DMS53 (cell line): ENCODE data around the gene MUSTN1.

Experiments used
- DNase-seq: peaks from one replicate; lab custom pipeline; 2025; lab: John Stamatoyannopoulos, UW

Gene MUSTN1

DNA sequence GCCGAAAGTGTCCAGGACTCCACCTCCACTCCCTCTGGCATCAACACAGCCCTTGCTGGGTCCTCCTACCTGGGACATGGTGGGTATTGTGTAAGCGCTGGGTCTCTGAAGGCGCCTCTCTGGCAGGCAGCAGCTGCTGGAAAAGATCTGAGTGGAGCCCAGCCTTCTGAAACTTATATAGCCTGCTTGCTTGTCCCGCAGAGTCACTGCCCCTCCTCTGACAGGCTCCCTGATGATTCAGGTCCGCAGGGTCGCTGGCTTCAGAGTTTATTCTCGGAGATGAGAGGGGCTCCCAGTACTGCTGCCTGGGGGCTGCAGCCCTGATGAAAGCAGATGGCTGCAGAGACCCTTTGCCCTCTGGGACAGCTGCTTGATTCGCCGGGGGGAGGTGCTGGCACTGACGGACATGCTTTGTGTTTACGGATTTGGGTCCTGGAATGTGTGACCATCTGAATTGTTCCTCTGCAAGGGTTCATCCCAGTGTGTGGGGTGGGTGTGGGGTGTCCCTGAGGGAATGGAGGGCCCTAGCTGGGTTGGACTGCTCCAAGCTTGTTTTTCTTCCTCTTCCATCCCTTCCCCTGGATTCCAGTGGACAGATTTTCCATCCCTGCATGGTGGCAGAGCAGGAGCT is at the start of gene MUSTN1:
TSS of gene MUSTN1 (minus strand) at position 149 of the 631 bp plus-strand sequence. CDS start at position 78, 71 bp downstream.
- DNase-seq = no peak

- no peak for DNase-seq
These were observed 47.6 kb upstream of the MUSTN1 start for GRCh38 chr3:52882377-52882776.

GRCh38 chr3:52881871-52882270 is 47.1 kb upstream of the MUSTN1 start:
- DNase-seq = no peak

DNA sequence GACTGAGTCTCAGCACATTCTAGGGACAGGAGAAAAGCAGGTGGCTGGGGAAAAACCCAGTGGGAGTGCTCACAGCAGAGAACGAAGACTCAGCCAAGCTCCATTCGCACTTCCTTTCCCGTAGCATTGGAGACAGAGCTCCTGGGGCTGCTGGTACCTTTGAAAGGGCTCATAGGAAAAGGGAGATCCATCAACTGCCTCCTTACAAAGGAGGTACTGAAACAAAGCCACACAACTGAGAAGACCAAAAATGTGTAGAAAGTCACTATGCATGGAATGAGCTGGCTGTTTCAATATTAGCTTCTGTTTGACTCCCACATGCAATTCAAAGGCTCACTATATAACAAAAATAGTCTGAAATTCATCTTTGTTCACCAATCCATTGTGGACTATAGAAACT is 45.7 kb upstream of the MUSTN1 start:
- DNase-seq = no peak

- DNase-seq = no peak
These were observed 45.2 kb upstream of the MUSTN1 start for GRCh38 chr3:52880047-52880446.

GRCh38 chr3:52879581-52879980 is 44.8 kb upstream of the MUSTN1 start:
- no peak for DNase-seq

- DNase-seq = no peak
These were observed 44.3 kb upstream of the MUSTN1 start for GRCh38 chr3:52879090-52879489.

- DNase-seq = no peak
These were observed 42.3 kb upstream of the MUSTN1 start for GRCh38 chr3:52877085-52877484.

GRCh38 chr3:52874864-52875587 is 40.2 kb upstream of the MUSTN1 start:
- DNase-seq = no peak

GRCh38 chr3:52874160-52874701 is 39.4 kb upstream of the MUSTN1 start:
- no peak for DNase-seq

DNA sequence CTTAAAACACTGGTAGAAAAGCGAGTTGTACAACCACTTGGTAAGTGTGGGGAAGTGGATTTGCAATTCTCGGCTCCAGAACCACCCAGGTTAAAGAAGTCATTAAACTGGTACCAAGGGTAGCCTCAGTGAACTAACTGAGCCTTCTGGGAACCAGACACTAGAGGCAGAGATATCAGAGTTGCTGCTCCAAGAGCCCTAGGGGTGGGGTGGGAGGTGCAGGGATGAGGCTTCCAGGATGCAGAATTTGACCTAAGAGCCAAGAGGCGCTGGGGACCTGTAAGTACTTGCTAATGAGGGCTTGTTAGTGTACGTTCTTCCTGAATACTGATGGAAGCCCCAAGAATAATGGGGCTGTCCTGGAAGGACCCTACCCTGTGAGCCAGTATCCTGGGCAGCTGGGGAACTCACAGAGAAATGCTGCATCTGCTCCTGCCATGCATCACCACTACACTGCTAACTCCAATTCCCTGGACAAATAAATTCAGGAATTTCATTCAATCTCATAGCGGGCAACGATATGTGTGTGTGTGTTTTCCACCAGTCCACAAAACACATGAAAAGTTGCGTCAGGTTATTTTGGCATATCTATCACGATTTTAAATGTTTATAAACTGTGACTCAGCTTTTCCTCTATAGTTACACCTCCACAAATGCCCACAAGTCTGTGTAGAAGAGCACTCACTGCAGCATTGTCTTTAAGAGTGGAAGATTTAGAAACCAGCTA is 38.8 kb upstream of the MUSTN1 start:
- no peak for DNase-seq

- no peak for DNase-seq
These were observed 37.4 kb upstream of the MUSTN1 start for GRCh38 chr3:52872245-52872644.

GRCh38 chr3:52871761-52872160 is 36.9 kb upstream of the MUSTN1 start:
- no peak for DNase-seq

- DNase-seq = no peak
These were observed 35.7 kb upstream of the MUSTN1 start for GRCh38 chr3:52870471-52870870.

DNA sequence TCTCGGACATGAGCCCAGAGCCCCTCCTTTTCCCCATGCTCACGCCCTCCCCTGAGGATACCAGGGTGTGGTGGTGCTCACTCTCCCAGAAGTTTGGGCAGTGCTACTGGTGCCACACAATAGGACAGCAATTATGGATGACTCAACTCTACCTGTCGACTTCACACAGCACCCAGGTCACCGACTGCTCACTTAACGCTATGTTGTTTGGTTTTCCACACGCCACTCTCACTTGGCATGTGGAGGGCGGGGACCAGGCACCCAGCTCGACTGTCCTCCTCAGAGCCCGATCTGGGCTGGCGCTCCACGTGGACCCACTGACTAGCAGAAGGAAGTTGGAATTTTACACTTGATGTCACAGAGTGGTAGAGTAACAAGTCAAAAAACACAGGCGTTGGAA is 31.6 kb upstream of the MUSTN1 start:
- DNase-seq = no peak

DNA sequence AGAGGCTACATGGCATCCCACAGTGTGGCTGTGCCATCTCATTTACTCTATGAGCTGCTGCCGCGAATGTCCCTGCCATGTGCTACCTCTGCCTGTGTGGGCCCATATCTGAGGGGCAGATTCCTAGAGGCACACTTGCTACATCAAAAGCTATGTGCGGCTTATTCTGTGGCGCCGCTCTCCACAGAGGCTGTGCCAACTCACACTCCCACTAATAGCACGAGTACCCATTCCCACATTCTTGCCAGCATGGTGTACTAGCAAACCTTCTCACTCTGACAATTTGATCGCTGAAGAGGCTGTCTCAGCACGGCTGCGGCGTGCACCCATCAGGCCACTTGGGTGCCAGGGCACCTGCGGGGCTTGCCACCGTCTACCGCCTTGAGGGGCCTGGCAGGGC is 31.2 kb upstream of the MUSTN1 start:
- DNase-seq = no peak

GRCh38 chr3:52860424-52860768 is 25.6 kb upstream of the MUSTN1 start:
- no peak for DNase-seq

DNA sequence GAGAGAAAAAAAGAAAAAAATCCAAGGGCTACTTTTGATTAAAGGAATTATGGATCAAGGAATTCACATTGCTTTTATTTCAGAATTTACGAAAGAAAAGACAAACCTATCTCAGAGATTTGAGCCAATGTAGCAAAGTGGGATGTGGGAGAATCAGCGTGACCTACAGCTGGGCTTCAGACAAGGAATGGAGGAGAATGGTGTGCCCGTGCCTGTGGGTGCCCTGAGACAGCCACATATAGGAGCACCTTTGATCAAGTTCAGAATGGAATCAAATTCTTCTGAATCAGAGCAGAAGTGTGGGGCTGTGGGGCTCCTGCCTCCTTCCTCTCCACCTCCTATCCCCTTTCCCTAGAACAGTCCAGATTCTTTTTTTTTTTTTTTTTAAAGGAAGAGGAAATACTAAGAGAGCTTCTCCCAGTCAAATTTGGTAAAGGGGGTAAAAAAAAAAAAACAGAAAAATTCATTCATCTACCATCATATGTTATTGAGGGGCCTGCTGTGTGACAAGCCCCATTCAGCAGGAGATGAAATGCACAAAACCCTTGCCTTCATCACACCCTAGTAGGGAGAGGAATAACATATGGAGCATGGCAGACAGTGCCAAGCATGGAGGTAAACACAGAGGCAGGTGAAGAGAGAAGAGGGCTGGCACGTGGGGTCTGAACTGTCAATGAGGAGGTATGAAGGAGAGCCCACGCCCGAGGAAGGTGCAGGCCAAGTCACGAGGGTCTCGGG is 25.0 kb upstream of the MUSTN1 start:
- no peak for DNase-seq

DNA sequence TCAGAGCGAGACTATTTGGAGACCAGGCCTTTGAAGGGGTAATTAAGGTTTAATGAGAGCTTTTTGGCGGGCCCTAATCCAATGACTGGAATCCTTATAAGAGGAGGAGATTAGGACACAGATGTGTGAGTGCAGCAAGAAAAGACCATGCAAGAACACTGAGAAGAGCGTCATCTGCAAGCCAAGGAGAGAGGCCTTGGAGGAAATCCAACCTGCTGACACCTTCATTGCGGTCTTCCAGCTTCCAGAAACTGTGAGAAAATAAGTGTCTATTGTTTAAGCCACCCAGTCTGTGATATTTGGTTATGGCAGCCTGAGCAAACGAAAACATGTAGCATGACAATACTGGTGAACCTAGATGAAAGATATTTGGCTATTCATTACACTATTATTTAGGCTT is 23.0 kb upstream of the MUSTN1 start:
- DNase-seq = no peak

DNA sequence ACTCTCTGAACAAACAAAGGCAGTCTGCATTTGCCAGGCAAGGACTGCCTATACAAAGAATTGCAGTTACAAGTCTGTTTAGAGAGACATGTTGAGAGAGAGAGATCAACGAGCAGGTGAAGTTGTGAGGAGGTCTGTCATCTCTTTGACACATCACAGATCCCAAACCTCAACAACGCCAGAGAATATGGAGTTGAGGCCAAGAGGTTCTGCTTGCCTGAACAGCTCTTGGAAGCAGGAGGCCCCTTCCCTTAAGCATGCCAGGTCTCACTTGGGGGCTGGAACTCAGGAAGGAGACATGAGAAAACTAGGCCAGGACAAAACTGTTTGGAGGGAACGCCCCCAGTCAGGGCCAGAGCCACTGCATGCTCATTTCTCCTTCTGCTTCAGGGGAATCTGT is 22.3 kb upstream of the MUSTN1 start:
- DNase-seq = no peak

DNA sequence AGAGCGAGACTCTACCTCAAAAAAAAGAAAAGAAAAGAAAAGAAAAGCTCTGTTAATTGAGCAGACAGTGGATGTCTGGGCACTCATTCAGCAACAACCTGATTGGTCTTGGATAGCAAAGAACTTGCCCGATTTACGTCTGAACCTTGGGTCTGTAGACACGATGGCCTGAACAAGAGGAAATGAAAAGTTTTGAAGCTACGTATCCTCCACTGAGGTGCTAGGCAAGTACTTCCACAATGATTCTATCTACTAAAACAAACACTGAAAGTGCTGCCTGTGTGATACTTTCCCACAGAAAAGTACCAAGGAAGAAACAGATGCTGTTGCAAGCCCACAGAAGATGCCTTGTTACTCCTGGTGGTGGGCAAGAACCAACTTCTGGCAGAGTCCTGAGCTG is 21.8 kb upstream of the MUSTN1 start:
- no peak for DNase-seq

DNA sequence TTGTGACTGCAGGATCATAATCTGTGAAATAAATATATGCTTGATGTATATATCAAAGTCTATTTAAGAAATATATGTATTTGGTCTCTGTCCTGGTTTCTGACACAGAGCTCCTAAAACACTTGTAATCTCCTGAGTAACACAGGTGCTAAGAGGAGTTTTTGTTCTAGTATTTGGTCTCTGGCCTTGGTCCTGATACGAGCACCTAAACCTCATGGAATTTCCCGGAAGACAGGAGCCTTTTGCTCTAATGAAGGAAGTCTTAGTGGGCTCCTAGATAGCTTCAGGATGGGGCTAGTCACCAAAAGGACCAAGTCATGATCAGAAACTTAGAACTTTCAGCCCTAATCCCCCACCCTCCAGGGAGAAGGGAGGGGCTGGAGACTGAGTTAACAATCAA is 19.2 kb upstream of the MUSTN1 start:
- no peak for DNase-seq
